ENCODE results near the gene R3HDM1.

DNA sequence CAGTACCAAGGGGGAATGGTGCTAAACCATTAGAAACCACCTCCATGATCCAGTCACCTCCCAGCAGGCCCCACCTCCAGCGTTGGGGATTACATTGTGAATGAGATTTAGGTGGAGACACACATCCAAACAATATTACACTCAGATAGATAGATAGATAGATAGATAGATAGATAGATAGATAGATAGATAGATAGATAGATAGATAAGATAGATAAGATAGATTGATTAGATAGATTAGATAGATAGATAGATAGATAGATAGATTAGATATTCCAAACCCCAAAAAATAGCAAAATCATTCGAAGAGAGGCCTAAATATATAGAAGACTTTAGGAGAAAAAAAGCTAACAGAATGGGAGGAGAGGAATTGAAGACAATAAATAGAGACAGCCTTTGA, 167.6 kb downstream of the R3HDM1 start:
- TF ChIP-seq CTCF (IDR thresholded peaks at IDR 0.05; ENCODE audit: poor library complexity, severe bottlenecking) (no peak), TAF1 (IDR thresholded peaks at IDR 0.05; ENCODE audit: low read depth) (no peak), POLR2AphosphoS5 (IDR thresholded peaks at IDR 0.05) (no peak)
- TF ChIP-seq, protein P1, sequence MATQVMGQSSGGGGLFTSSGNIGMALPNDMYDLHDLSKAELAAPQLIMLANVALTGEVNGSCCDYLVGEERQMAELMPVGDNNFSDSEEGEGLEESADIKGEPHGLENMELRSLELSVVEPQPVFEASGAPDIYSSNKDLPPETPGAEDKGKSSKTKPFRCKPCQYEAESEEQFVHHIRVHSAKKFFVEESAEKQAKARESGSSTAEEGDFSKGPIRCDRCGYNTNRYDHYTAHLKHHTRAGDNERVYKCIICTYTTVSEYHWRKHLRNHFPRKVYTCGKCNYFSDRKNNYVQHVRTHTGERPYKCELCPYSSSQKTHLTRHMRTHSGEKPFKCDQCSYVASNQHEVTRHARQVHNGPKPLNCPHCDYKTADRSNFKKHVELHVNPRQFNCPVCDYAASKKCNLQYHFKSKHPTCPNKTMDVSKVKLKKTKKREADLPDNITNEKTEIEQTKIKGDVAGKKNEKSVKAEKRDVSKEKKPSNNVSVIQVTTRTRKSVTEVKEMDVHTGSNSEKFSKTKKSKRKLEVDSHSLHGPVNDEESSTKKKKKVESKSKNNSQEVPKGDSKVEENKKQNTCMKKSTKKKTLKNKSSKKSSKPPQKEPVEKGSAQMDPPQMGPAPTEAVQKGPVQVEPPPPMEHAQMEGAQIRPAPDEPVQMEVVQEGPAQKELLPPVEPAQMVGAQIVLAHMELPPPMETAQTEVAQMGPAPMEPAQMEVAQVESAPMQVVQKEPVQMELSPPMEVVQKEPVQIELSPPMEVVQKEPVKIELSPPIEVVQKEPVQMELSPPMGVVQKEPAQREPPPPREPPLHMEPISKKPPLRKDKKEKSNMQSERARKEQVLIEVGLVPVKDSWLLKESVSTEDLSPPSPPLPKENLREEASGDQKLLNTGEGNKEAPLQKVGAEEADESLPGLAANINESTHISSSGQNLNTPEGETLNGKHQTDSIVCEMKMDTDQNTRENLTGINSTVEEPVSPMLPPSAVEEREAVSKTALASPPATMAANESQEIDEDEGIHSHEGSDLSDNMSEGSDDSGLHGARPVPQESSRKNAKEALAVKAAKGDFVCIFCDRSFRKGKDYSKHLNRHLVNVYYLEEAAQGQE (IDR thresholded peaks at IDR 0.05; ENCODE audit: borderline replicate concordance) = no peak
